ENCODE results near the gene ADAM8.

Gene ADAM8

GRCh38 chr10:133212853-133213494 is 63.7 kb downstream of the ADAM8 start:
- no peak for DNase-seq (ENCODE audit: low read depth in 2 of 2)

Data from stimulated activated CD8-positive, alpha-beta memory T cell treated with anti-CD3 and anti-CD28 coated beads, Interleukin-15, amount 100 ng/mL, for 48 hours (primary cell).